22Rv1 (cell line): ENCODE data around the gene TUBB4B.

Experiments
- CTCF ChIP-seq: fragments of 450-650 bp; IDR thresholded peaks from 2 replicates; pipeline ENCODE4 v1.5.1; 2017; ENCODE audit warnings: mild to moderate bottlenecking
- ZFX ChIP-seq: fragments of 450-650 bp; IDR thresholded peaks from 2 replicates; pipeline ENCODE4 v1.6.1; 2017; ENCODE audit warnings: antibody characterized with exemption, borderline replicate concordance

DNA sequence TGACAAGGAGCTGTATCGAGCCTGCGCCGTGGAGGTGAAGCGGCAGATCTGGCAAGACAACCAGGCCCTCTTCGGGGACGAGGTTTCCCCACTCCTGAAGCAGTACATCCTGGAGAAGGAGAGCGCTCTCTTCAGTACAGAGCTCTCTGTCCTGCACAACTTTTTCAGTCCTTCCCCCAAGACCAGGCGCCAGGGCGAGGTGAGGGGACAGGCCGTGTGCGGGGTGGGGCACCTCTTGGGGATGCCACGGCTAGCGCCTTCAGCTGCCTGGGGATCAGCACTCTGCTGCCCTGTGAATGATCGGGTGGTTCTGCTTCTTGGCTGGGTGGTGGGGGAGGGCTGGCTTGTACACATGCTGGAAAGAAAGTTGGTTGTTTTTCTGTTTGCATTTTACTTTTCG lies 15.8 kb downstream of the TUBB4B start:
- TF ChIP-seq CTCF: no peak
- no peak for TF ChIP-seq ZFX
